ENCODE results near the gene PNPLA8.
"Not testable (repeated sequence)": the region's sequence is repeated elsewhere in the genome, so short reads cannot be mapped to it uniquely, and the experiment has no call there.

DNA sequence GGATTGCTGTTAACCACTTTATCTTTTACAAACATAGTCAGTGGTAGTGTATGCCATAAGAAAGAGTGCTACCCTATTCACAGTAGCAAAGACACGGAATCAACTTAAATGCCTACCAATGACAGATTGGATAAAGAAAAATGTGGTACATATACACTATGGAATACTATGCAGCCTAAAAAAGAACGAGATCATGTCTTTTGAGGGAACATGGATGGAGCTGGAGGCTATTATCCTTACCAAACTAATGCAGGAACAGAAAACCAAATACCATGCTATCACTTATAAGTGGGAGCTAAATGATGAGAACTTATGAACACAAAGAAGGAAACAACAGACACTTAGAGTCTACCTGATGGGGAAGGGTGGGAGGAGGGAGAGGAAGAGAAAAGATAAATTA lies 59.6 kb downstream of the PNPLA8 start:
- TF ChIP-seq, protein P1, sequence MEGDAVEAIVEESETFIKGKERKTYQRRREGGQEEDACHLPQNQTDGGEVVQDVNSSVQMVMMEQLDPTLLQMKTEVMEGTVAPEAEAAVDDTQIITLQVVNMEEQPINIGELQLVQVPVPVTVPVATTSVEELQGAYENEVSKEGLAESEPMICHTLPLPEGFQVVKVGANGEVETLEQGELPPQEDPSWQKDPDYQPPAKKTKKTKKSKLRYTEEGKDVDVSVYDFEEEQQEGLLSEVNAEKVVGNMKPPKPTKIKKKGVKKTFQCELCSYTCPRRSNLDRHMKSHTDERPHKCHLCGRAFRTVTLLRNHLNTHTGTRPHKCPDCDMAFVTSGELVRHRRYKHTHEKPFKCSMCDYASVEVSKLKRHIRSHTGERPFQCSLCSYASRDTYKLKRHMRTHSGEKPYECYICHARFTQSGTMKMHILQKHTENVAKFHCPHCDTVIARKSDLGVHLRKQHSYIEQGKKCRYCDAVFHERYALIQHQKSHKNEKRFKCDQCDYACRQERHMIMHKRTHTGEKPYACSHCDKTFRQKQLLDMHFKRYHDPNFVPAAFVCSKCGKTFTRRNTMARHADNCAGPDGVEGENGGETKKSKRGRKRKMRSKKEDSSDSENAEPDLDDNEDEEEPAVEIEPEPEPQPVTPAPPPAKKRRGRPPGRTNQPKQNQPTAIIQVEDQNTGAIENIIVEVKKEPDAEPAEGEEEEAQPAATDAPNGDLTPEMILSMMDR (conservative IDR thresholded peaks at IDR 0.05): not testable (repeated sequence)
- not testable (repeated sequence) for TF ChIP-seq EZH2 (IDR thresholded peaks at IDR 0.05; ENCODE audit: low read depth)
